Erythroblast (primary cell): ENCODE data around the gene RBMY1D.
"Not testable (repeated sequence)": the region's sequence is repeated elsewhere in the genome, so short reads cannot be mapped to it uniquely, and the experiment has no call there.

Experiments
- DNase-seq, 2 experiments: peaks; one replicate each; lab custom pipeline; 2025; lab: John Stamatoyannopoulos, UW
- GATA1 ChIP-seq: IDR thresholded peaks from 2 replicates; pipeline ENCODE4 v1.6.1; 2011; ENCODE audit warnings: low read depth, mild to moderate bottlenecking, control low read depth, low read length, moderate library complexity
- POLR2A ChIP-seq: IDR thresholded peaks from 2 replicates; pipeline ENCODE4 v1.6.1; 2011; ENCODE audit warnings: mild to moderate bottlenecking, low read length

RBMY1D gene

GRCh38 chrY:21894426-21894825 is at the start of gene RBMY1D:
RBMY1D (minus strand) TSS chrY:21894526; CDS start chrY:21892513, 2,013 bp downstream.
- not testable (repeated sequence) for DNase-seq

- DNase-seq = not testable (repeated sequence)
Measured at GRCh38 chrY:21917932-21918331, 23.6 kb upstream of the RBMY1D start, which contains the start of gene RBMY1E. RBMY1E (minus strand) TSS chrY:21918032; CDS start chrY:21916054, 1,978 bp downstream.

DNA sequence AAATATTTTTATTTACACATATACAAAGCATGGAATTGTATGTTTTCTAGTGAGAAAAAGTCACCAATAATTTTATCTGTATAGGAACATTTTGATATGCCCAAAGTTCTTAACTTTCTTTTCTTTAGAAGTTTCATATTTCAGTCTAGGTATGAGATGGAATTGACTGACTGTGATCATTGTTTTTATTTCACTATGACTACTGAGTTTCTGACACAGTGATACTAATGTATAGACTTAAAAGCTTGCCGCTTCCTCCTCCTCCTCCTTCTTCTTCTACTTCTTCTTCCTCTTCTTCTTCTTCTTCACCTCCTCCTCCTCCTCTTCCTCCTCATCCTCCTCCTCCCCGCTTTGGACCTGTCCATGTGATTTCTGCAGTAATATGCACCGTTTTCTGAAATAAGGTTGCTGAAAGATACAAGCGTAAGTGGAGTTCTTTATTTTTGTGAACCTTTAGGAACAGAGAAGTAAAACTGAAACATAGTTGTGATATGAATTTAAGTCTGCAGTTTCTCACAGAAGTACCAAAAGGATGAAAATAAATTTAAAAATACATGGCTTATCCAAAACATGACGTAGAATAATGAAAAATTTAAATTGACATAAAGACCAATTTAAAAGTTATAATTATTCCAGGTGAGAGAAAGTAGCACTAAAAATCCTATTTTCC is 24.8 kb downstream of the RBMY1D start:
- DNase-seq = not testable (repeated sequence)

GRCh38 chrY:21845481-21845880 is 48.8 kb downstream of the RBMY1D start:
- no peak for TF ChIP-seq POLR2A
- no peak for TF ChIP-seq GATA1
- no peak for DNase-seq

DNA sequence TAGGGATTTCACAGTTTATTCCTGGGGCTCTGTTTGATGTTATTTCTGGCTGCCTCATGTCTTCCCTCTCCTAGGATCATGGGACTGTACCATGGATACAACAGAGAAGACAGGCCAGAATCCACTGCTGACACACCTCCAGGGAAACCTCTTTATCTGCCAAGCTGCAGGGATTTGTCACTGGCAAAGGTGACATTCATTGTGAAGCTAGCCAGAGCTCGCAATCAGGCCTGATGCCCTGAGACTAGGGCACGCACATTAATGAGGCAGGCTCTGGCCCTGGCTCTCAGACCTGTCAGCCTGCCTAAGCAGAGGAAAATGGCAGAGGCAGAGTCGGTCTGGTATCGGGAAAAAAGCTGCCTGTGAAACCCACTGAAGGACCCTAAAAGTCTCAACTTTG is 52.2 kb downstream of the RBMY1D start:
- no peak for DNase-seq
- TF ChIP-seq POLR2A (no peak), GATA1 (no peak)

DNA sequence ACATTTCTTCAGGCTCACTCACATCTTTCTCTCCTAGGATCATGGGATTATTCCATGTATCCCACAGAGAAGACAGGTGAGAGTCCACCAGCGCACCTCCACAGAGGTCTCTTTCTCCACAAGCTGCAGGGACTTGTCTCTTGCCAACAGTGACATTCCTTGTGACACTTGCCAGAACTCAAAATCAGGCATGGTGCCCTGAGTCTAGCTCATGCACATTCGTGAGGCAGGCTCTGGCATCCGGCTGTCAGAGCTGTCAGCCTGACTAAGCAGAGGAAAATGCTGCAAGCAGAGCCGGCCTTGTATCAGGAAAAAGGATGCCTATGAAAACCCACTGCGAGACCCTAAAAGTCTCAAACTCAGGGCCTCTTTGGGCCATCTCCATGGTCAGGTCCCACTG is 54.8 kb downstream of the RBMY1D start:
- no peak for DNase-seq
- TF ChIP-seq POLR2A = no peak

DNA sequence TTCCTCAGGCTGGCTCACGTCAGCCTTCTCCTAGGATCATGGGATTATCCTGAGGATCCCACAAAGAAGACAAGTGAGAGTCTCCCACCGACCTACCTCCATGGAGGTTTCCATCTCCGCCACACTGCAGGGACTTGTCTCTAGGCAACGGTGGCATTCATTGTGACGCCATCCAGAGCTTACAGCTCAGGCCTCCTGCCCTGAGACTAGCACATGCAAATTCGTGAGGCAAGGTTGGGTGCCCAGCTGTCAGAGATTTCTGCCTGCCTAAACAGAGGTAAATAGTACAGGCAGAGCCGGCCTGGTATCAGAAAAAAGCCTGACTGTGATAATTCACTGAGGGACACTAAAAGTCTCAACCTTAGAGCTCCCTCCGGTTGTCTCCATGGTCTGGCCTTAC is 58.0 kb downstream of the RBMY1D start:
- no peak for DNase-seq

GRCh38 chrY:21835052-21835451 is 59.3 kb downstream of the RBMY1D start:
- DNase-seq = no peak
- TF ChIP-seq POLR2A (no peak), GATA1 (no peak)

More for the DNA sequence above, 58.0 kb downstream of the RBMY1D start:
- TF ChIP-seq GATA1 = no peak
- TF ChIP-seq POLR2A = no peak
